ENCODE measurements around the gene IFT81.
"Not testable (repeated sequence)": the region's sequence is repeated elsewhere in the genome, so short reads cannot be mapped to it uniquely, and the experiment has no call there.

The IFT81 gene, protein sequence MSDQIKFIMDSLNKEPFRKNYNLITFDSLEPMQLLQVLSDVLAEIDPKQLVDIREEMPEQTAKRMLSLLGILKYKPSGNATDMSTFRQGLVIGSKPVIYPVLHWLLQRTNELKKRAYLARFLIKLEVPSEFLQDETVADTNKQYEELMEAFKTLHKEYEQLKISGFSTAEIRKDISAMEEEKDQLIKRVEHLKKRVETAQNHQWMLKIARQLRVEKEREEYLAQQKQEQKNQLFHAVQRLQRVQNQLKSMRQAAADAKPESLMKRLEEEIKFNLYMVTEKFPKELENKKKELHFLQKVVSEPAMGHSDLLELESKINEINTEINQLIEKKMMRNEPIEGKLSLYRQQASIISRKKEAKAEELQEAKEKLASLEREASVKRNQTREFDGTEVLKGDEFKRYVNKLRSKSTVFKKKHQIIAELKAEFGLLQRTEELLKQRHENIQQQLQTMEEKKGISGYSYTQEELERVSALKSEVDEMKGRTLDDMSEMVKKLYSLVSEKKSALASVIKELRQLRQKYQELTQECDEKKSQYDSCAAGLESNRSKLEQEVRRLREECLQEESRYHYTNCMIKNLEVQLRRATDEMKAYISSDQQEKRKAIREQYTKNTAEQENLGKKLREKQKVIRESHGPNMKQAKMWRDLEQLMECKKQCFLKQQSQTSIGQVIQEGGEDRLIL

DNA sequence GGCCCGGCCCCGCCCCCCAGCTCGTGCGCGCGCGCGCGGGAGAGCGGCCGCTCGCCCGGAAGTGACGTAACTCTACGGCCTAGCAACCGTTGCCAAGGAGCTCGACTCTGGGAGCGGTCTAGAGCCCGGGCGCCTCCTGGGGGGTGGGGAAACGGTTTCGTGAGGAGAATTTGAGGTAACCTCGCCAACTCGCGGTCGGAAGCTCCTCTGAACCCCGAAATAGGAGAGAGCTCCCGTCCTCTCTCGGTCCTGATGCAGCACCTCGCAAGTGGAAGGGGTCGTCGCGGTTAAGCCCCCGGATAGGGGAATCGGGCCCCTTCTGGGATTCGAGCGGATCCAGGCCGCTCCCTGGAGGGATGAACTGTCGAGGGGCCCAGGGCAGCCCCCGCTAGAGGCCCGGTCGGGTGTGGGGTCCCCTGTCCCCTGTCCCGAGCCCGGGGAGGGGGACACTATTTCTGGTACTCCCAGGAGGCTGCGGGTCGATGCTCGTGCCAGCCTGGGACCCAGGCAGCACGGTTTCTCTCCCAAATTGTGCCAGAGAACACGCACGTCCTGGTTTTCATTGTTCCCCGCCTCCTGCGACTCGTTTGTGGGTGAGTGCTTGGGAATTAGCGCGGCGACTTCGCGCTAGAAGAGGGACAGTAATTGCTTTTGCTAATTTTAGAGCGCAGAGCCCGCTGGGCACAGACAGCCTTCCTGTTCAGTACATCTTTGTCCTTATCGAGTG lies at the start of gene IFT81:
TSS of gene IFT81 (plus strand) at position 89 of the 727 bp plus-strand sequence. CDS start 3,024 bp downstream, outside the sequence.
- peak; percentile 21 to 98 (median 90) for DNase-seq

DNA sequence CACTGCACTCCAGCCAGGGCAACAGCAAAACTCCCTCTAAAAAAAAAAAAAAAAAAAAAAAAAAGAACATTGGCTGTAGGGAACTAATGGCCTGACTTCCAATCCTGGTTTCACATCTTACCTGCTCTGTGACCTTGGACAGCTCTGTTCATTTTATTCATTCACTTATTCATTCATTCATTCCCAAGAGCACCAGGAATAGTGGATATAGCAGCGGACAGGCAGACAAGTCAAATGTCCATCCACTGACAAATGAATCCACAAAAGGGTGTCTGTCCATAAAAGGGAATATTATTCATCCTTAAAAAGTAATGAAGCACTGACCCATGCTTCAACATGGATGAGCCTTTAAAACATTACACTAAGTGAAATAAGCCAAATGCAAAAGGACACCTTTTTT lies 48.3 kb upstream of the IFT81 start:
- no peak for DNase-seq

DNA sequence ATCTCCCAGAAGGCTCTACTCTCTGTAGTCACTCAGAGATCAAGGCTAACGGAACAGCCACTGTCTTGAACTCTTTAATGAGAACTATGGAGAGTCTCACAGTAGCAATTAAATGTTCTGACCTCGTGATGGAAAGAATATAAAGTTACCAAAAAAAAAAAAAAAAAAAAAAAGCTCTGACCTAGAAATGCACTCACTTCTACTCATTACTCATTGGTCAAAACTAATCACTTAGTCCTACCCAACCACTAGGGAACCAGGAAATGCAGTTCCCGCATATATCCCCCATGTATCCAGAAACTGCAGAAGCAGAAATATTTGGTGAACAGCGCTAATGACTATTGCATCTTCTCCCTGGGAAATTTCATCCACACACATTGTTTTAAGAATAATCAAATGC lies 46.4 kb upstream of the IFT81 start:
- DNase-seq, result no peak

DNA sequence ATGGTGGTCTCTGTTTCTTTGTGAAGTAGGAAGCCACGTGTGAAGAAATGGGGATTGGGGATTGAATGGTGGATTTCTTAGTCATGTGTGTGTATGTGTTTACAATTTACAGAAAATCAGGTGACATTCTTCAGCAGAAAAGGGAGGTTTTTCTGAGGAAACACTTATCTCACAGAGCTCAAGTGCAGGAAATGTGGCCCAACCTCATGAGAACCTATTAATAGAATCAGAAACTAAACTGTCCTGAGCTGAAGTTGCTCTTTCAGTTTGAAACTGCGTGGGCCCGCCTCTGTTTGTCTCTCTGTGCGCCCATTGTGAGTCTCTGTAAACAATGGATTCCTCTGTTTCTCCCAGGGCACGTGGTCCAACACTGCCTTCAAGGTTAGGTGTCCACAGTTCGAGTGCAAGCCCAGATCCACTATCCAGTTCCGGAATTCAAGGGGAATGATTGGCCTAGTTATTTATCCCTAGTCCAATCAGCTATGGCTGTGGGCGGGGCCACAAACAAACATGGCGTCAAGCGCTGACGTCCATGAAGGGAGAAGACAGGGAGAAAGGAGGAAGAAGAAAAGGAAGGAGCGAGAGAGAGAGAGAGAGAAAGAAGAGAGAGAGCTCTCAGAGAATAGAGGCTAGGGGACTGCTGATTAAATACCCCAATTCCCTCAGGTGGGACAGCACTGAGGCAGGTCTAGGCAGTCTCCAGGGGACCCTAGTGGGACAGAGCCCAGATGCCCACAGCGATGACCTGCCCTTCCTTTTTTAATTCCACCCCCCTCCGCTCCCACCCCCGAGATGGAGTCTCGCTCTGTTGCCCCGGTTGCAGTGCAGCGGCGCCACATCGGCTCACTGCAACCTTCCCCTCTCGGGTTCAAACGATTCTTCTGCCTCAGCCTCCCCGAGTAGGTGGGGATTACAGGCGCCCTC lies 44.4 kb upstream of the IFT81 start:
- peak in 12 of 14 donors; percentile 11 to 92 (median 83) for DNase-seq

DNA sequence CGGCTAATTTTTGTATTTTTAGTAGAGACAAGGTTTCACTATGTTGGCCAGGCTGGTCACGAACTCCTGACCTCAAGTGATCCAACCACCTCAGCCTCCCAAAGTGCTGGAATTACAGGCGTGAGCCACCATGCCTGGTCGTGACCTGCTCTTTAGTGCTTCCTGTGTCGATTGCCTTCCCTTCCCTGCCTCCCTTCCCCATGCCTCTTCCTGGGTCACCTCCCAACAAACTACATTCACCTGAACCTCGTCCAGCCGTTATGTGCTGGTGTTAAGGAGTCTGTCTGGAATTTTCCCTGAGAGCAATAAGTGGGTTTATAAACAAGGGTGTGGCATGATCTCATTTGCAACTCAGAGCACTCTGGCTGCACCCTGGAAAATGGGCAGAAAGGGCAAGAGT lies 43.7 kb upstream of the IFT81 start:
- no peak for DNase-seq

DNA sequence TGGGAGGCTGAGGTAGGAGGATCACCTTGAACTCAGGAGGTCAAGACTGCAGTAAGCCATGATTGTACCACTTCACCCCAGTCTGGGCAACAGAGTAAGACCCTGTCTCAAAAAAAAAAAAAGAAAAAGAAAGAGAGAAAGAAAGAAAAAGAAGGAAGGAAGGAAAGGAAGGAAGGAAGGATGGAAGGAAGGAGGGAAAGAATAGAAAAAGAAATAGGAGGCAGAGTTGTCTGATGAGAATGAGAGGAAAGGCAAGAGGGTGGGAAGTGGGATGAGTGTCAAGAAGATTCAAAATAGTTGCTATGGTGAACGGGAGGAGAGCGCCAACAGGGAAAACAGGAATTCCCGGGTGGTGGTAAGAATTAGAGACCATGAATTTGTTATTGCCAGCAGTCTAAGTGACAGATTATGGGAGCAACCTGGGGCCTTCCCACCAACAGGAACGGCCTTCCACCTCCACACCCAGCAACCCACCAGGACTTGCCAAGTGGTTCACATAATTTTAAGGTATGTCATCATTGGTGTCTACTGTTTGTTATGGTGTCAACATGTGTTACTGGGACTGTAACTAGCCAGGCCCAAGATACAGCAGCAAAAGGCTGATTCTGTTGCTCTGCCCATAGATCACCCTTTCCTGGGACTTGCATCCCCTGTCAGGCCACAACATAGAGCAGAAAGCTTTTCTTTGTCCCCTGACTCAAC lies 39.7 kb upstream of the IFT81 start:
- no peak for DNase-seq

DNA sequence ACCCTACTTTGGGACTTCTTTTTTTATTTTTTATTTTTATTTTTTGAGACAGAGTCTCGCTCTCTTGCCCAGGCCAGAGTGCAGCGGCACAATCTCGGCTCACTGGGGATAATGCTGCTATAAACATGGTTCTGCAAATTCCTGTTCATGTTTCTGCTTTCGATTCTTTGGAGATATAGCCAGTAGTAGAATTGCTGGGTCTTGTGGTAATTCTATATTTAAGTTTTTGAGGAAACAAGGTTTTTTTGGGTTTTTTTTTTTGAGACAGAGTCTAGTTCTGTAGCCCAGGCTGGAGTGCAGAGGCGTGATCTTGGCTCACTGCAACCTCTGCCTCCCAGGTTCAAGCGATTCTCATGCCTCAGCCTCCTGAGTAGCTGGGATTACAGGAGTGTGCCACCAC lies 35.9 kb upstream of the IFT81 start:
- not testable (repeated sequence) for DNase-seq

DNA sequence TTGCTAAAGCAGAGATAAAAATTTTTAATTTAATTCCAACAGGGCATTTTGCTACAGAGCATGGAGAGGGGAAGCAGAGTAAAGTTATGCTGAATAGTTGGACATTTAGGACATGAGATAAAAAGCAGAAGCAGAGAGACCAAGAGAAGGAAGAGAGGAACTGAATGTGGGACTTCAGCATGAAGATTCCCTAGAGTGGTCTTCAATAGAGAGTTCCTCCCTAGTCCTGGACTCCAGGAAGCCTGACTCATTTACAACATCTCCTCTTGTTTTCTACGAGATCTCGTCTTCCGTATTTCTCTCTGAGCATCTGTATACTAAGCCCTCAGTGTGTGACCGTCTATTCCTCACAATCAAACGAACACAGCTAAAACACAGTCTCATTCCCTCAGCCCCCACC lies 35.2 kb upstream of the IFT81 start:
- DNase-seq, result peak in 1 of 14 donors; percentile 27

DNA sequence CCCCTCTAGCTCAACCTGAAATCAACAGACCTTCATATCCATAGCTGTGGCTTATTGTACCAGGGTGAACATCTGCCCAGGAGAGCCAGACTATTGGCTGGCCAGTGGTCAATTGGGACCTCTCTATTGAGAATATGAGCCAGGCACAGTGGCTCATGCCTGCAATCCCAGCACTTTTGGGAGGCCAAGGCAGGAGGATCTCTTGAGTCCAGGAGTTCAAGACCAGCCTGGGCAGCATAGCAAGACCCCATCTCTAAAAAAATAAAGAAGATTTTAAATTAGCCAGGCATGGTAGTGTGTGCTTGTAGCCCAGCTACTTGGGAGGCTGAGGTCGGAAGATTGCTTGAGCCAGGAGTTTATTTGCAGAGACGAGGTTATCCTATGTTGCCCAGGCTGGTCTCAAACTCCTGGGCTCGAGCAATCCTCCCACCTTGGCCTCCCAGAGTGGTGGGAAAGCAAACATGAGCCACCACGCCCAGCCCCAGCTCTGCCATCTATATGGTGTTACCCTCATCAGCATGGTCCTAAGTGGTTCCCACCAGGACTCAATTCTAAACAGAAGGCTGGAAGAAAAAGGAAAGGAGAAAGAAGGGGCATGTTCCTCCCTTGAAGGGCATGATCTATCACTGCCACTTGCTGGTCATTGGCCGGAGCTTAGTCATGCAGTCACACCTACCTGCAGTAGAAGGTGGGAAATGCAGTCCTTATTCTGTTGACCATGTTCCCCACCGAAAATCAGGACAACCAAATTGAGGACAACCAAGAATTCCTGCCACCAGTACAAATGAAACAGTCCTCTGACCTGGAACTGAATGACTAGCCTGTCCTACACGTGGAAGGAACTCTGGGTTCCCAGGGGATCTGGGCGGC lies 33.7 kb upstream of the IFT81 start:
- DNase-seq, result no peak

DNA sequence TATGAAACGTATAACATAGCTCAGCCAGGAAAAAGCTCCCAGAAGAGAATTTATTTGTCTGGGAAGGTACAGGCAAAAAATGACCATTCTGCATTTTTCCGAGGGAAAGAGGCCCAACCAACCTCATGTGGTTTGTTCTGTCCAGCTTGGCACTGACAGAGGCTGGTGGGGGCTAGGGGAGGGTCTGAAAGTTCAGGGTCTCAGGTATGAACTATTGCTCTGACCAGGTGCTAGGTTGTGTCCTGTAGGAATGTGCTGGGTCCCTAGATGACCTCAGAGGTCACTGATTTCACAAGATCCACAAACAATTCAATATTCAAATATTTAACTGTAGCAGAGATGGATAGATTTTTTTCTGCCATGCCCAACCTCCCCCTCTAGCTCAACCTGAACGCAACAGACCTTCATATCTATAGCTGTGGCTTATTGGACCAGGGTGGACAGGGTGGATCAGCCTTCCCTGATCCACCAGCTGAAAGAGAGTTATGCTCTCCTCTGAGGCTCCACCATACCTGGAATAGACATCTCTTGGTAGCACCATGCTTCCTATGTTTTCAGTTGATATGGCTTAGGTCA lies 32.9 kb upstream of the IFT81 start:
- no peak for DNase-seq

DNA sequence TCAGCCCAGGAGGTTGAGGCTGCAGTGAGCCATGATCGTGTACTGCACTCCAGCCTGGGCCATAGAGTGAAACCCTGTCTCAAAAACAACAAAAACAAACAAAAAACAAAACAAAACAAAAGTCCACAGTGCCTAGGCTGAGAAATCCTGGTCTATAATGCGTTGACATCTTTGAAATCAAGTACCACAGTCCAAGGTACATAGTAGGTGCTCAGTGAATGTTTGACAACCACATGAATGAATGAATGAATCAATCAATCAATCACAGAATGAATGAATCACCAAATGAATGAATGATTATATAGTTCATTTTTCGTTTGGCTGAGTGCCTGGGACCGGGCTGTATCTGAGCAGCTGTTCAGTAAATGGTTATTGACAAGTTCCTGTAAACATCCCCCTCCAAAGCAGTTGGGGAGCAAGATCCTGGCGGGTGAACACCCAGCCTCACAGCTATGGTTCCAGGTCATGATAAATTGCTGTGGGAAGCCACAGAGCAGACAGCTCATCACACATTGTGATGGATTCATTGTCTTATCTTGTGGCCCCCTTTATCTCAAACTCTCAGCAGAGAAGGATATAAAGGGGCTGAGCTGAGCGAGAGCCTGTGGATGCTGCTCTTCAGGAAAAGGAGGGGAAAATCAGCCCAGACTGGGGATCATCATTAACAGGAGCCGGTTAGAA lies 30.4 kb upstream of the IFT81 start:
- no peak for DNase-seq

DNA sequence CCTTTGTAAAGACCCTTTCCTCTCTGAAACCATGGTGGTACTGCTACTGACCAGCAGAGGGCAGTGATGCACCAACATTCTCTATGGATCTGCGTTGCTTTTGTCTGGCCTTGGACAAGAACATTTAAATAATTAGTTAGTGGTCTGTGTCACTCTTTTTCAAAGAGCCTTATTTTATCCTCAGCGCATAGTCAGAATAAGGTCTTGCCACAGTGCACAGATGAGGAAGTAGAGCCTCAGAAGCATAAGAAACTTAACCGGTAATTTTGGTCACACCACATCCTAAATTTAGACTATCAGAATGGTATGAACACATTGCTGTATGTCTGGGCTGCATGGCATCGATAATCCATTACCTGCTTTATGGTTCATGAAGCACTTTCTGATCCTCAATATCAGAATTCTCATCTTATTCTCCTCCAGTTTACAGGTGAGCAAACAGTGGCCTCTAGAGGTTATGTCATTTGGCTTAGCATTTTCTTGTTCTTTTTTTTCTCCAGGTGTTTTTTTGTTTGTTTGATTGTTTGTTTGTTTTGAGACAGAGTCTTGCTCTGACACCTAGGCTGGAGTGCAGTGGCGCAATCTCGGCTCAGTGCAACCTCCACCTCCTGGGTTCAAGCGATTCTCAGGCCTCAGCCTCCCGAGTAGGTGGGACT lies 23.7 kb upstream of the IFT81 start:
- peak in 11 of 14 donors; percentile 16 to 60 (median 44) for DNase-seq

DNA sequence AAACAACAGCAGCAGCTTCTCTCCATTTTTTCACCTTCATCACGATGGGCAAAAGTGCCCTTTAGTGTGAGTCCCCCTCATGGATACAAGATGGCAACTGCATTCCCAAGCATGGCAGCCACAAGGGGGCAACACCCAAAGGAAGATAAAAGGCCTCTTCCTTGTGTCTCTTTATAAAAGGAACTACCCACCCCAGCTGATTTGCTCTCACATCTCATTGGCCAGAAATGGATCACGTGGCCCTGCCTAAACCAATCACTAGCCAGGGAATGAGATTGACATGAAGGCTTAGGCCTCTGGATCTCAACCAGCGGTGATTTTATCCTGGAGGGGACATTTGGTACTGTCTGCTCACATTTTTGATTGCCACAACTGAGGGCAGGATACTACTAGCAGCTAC lies 21.9 kb upstream of the IFT81 start:
- DNase-seq, result peak in 1 of 14 donors; percentile 11

DNA sequence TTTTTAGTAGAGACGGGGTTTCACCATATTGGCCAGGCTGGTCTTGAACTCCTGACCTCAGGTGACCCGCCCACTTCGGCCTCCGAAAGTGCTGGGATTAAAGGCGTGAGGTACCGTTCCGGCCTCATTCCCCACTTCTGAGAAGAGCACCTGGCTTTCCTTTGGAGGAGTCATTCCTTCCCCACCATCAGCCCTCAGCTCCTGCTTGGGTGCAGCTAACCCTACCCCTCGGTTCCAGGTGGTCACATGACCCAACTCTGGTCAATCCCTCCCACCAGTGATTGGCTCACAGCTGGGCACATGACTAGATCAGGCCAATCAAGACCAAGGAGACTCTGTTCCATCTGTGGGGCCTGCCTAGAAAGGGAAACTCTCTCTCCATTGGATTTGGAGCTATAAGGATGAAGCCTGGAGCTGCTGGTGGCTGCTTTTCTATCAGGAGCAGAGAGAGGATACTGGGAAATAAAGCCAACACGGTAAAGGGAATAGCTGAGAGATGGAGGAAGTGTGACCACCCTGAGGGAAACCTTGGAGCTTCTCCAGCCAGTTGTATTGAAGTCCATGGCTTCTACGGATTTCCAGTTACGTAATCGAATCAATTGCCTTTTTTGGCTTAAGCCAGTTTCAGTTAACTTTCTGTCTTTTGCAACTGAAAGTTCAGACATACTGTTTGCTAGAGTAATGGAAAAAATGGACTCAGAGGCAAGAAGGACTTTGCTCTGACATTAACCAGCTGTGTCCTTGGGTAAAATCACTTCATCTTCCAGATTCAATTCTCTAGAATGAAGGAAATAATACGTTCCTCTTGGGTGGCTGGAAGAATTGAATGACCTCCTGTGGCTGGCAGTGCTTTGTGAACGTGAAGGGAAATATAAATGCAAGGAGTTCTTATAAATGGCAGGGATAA lies 19.7 kb upstream of the IFT81 start:
- no peak for DNase-seq

DNA sequence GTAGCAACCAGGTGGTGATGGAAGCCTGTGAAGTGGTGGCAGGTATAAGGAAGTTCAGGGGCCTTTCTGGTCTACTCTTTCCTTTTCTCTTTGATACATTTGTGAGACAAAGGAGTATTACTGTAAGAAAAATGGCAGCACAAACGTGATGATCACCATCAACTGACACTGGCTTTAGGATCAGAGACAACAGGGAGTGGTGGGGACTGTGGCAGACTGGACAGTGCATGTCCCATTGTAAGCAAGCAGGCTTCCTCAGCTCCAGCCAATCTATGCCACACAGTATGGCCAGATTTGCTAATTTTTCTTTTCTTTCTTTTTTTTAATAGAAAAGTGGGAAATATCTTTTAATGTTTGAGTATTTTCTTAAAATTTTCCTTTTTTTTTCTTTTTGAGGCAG lies 19.0 kb upstream of the IFT81 start:
- DNase-seq, result no peak

DNA sequence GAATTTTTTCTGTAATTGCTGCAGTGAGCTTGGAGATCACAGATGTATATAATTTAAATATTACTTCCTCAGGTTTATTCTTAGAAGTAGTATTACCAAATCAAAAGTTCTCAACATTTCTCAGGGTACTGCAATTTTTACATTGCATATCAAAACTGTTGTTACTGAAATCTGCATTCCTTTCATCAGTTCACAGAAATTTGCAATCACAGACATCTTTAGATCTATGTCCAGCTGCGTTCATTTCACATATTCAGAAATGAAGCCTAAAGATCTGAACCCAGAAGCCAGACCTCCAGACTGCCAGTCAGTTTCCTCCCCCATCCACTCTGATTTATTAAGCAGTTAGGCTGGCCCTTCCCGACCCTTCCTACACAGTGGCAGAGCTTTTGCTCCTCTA lies 18.2 kb upstream of the IFT81 start:
- no peak for DNase-seq

DNA sequence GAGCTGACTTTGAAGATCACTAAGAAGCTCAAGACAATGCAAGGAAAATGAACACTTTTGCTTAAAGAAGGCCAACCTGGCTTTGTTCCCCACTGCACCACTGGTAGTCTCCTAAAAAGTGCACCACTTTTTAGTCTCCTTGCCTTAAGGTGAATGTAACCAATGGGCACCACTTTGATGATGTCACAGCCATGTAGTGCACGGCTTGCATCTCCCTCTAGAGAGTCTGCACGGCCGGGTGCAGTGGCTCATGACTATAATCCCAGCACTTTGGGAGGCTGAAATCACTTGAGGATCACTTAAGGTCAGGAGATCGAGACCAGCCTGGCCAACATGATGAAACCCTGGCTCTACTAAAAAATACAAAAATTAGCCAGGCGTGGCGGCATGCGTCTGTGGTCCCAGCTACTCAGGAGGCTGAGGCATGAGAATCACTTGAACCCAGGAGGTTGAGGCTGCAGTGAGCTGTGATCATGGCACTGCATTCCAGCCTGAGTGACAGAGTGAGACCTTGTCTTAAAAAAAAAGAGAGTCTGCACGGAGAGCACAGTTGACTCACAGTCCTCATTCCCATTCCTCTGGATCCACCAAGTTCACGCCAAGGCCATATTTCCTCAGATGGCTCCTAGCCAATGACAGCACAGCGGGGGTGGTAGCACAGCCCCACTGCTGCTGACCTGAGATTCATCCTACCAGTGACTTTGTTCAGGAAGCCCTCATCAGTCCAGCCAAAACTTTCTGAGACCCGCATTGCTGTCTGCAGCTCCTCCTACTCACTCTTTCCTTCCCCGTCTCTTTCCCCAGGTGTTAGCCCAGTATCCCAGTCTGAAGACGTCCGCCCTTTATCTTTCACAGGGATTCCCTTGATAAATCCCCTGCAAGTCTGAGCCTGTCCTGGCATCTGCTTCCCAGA lies 16.5 kb upstream of the IFT81 start:
- no peak for DNase-seq
